Astrocyte (in vitro differentiated cells and primary cell): ENCODE data around the gene SULT2A1. TPM values are rescaled to one million over a fixed set of nuclear protein-coding genes. Genes with fewer than 3 reads are reported as not detected.

Experiments
- DNase-seq: peaks from one replicate; pipeline ENCODE4 v3.0.0-alpha.2; 2010; ENCODE audit warnings: low read depth
- FAIRE-seq: peaks from 2 replicates; lab custom pipeline; 2011; peaks lifted over from hg19 to GRCh38; lab: Jason Lieb, UNC
- H2AFZ ChIP-seq: 2 replicates; pipeline ENCODE4 v1.6.0; 2012; ENCODE audit warnings: low read depth, low read length, inconsistent platforms
- H3K27ac ChIP-seq: 2 replicates; pipeline ENCODE4 v1.5.1; 2011; ENCODE audit warnings: low read depth, low read length, inconsistent platforms
- H3K27me3 ChIP-seq: 2 replicates; pipeline ENCODE4 v1.6.0; 2011; ENCODE audit warnings: low read length, inconsistent platforms; ENCODE audit not compliant: insufficient read depth
- H3K36me3 ChIP-seq: 2 replicates; pipeline ENCODE4 v1.5.1; 2011; ENCODE audit warnings: low read length, inconsistent platforms; ENCODE audit not compliant: insufficient read depth
- H3K4me1 ChIP-seq: 2 replicates; pipeline ENCODE4 v1.5.1; 2011; ENCODE audit warnings: low read length, inconsistent platforms; ENCODE audit not compliant: insufficient read depth
- H3K4me2 ChIP-seq: 2 replicates; pipeline ENCODE4 v1.6.0; 2012; ENCODE audit warnings: low read length, inconsistent platforms
- H3K4me3 ChIP-seq: 2 replicates; pipeline ENCODE4 v1.5.1; 2011; ENCODE audit warnings: low read depth, mild to moderate bottlenecking, low read length, inconsistent platforms; ENCODE audit not compliant: insufficient read depth
- H3K79me2 ChIP-seq: 2 replicates; pipeline ENCODE4 v1.6.0; 2012; ENCODE audit warnings: mild to moderate bottlenecking, low read length, inconsistent platforms; ENCODE audit not compliant: insufficient read depth
- H3K9ac ChIP-seq: 2 replicates; pipeline ENCODE4 v1.6.0; 2012; ENCODE audit warnings: mild to moderate bottlenecking, low read length, inconsistent platforms
- H3K9me3 ChIP-seq: 2 replicates; pipeline ENCODE4 v1.5.1; 2012; ENCODE audit warnings: low read depth, mild to moderate bottlenecking, low read length, inconsistent platforms; ENCODE audit not compliant: insufficient read depth
- H4K20me1 ChIP-seq: 2 replicates; pipeline ENCODE4 v1.6.0; 2012; ENCODE audit warnings: low read length, inconsistent platforms; ENCODE audit not compliant: insufficient read depth
- H3K27ac Mint-ChIP-seq: one replicate; pipeline ENCODE4 v1.8.0; 2021; ENCODE audit warnings: mild to moderate bottlenecking, mixed read lengths; ENCODE audit not compliant: unreplicated experiment
- H3K27me3 Mint-ChIP-seq: one replicate; pipeline ENCODE4 v1.8.0; 2021; ENCODE audit warnings: low read depth, mixed read lengths; ENCODE audit not compliant: unreplicated experiment
- H3K36me3 Mint-ChIP-seq: one replicate; pipeline ENCODE4 v1.8.0; 2021; ENCODE audit warnings: low read depth, mixed read lengths; ENCODE audit not compliant: unreplicated experiment
- H3K4me1 Mint-ChIP-seq: one replicate; pipeline ENCODE4 v1.8.0; 2021; ENCODE audit warnings: low read depth, mixed read lengths; ENCODE audit not compliant: unreplicated experiment
- H3K4me3 Mint-ChIP-seq: one replicate; pipeline ENCODE4 v1.8.0; 2021; ENCODE audit warnings: mild to moderate bottlenecking, moderate library complexity, mixed read lengths; ENCODE audit not compliant: unreplicated experiment
- H3K9me3 Mint-ChIP-seq: one replicate; pipeline ENCODE4 v1.8.0; 2021; ENCODE audit warnings: mild to moderate bottlenecking, mixed read lengths; ENCODE audit not compliant: unreplicated experiment
- CTCF ChIP-seq: IDR thresholded peaks from 2 replicates; pipeline ENCODE4 v1.5.1; 2011; ENCODE audit warnings: low read depth, mild to moderate bottlenecking, inconsistent platforms, low read length, moderate library complexity; ENCODE audit not compliant: insufficient read depth
- EZH2 ChIP-seq: IDR thresholded peaks from 2 replicates; pipeline ENCODE4 v1.6.1; 2012; ENCODE audit warnings: mild to moderate bottlenecking, low read length, inconsistent platforms; ENCODE audit not compliant: insufficient read depth
- total RNA-seq: library from RNA; stranded (reverse); gene quantifications from 2 replicates; pipeline ENCODE4 v1.2.1, GENCODE V29; 2021

The SULT2A1 gene
- total RNA-seq, 1 donor from 2014 or later = not detected

GRCh38 chr19:47901370-47901769, 15.3 kb upstream of the SULT2A1 start:
- no peak for FAIRE-seq
- Histone ChIP-seq H4K20me1 (no peaks in the 10 kb centered on the region), H3K9ac (no peak overlapping the region), H3K4me3 (no peak overlapping the region), H3K79me2 (no peaks in the 10 kb centered on the region), H3K27me3 (no peaks in the 10 kb centered on the region), H3K9me3 (no peaks in the 10 kb centered on the region), H3K4me1 (no peaks in the 10 kb centered on the region), H3K27ac (no peak overlapping the region), H2AFZ (no peak overlapping the region), H3K4me2 (no peak overlapping the region), H3K36me3 (no peaks in the 10 kb centered on the region)
- DNase-seq = no peak
- peaks cover 7% of the 10 kb centered on the region for H3K27me3 Mint-ChIP-seq
- TF ChIP-seq EZH2 (no peak), CTCF (no peak)
- H3K4me1 Mint-ChIP-seq = no peaks in the 10 kb centered on the region
- no peak overlapping the region for H3K4me3 Mint-ChIP-seq
- H3K9me3 Mint-ChIP-seq = no peaks in the 10 kb centered on the region
- H3K27ac Mint-ChIP-seq = no peak overlapping the region
- no peaks in the 10 kb centered on the region for H3K36me3 Mint-ChIP-seq

GRCh38 chr19:47899335-47899734, 13.2 kb upstream of the SULT2A1 start:
- Histone ChIP-seq H3K79me2 (no peaks in the 10 kb centered on the region), H4K20me1 (no peaks in the 10 kb centered on the region), H3K9me3 (peaks cover 3% of the 10 kb centered on the region), H3K27ac (no peak overlapping the region), H3K4me2 (no peak overlapping the region), H3K36me3 (no peaks in the 10 kb centered on the region), H3K9ac (no peak overlapping the region), H3K4me1 (no peaks in the 10 kb centered on the region), H3K27me3 (no peaks in the 10 kb centered on the region), H3K4me3 (no peak overlapping the region), H2AFZ (no peak overlapping the region)
- H3K4me3 Mint-ChIP-seq = no peak overlapping the region
- DNase-seq (no peak), FAIRE-seq (no peak)
- H3K36me3 Mint-ChIP-seq = no peaks in the 10 kb centered on the region
- TF ChIP-seq EZH2 (no peak), CTCF (no peak)
- no peak overlapping the region for H3K27ac Mint-ChIP-seq
- H3K4me1 Mint-ChIP-seq = no peaks in the 10 kb centered on the region
- H3K9me3 Mint-ChIP-seq = no peaks in the 10 kb centered on the region
- H3K27me3 Mint-ChIP-seq = peaks cover 7% of the 10 kb centered on the region

- H3K9me3 Mint-ChIP-seq = no peaks in the 10 kb centered on the region
- DNase-seq (no peak), FAIRE-seq (no peak)
- no peaks in the 10 kb centered on the region for H3K36me3 Mint-ChIP-seq
- Histone ChIP-seq H4K20me1 (no peaks in the 10 kb centered on the region), H3K9ac (no peak overlapping the region), H3K4me1 (no peaks in the 10 kb centered on the region), H3K4me2 (no peak overlapping the region), H3K9me3 (peaks cover 3% of the 10 kb centered on the region), H2AFZ (no peak overlapping the region), H3K27me3 (no peaks in the 10 kb centered on the region), H3K36me3 (no peaks in the 10 kb centered on the region), H3K27ac (no peak overlapping the region), H3K79me2 (no peaks in the 10 kb centered on the region), H3K4me3 (no peak overlapping the region)
- no peak overlapping the region for H3K4me3 Mint-ChIP-seq
- H3K4me1 Mint-ChIP-seq = no peaks in the 10 kb centered on the region
- TF ChIP-seq EZH2 (no peak), CTCF (no peak)
- H3K27me3 Mint-ChIP-seq = peaks cover 5% of the 10 kb centered on the region
- H3K27ac Mint-ChIP-seq = no peak overlapping the region
These were observed 11.7 kb upstream of the SULT2A1 start for GRCh38 chr19:47897861-47898260.
